B cell (primary cell): ENCODE results near the gene IDI2. TPM values are rescaled to one million over a fixed set of nuclear protein-coding genes. Genes with fewer than 3 reads are reported as not detected.

Source experiments
- ATAC-seq: fragments of 200-7000 bp; cut with Tn5 transposase; one replicate; pipeline ENCODE4 v1.10.0; 2021; ENCODE audit warnings: low read depth, mild to moderate bottlenecking, moderate number of reproducible peaks, moderate library complexity
- CTCF ChIA-PET: fragments of 350-600 bp; sonication (Branson Sonifier 250); formaldehyde crosslinking; loops from one replicate; lab custom pipeline; 2021; ENCODE audit warnings: antibody characterized with exemption, inconsistent platforms; lab: Charles Lee
- POLR2A ChIA-PET: fragments of 350-600 bp; sonication (Branson Sonifier 250); formaldehyde crosslinking; loops from one replicate; lab custom pipeline; 2021; ENCODE audit warnings: antibody characterized with exemption; lab: Charles Lee
- DNase-seq: peaks from one replicate; pipeline ENCODE4 v3.0.0; 2013
- H2AFZ ChIP-seq: 2 replicates; pipeline ENCODE4 v1.6.1; 2012; ENCODE audit warnings: mild to moderate bottlenecking, low read depth, low read length; ENCODE audit not compliant: insufficient read depth, poor library complexity, severe bottlenecking
- H3K27ac ChIP-seq, 2 donors: 1 replicate in 1 of 2; 2 replicates in 1 of 2; pipeline ENCODE4 v1.5.1; 2012 to 2013; ENCODE audit warnings: low read length in 2 of 2, mild to moderate bottlenecking in 2 of 2, moderate library complexity in 1 of 2
- H3K27me3 ChIP-seq, 4 experiments: fragments of 200-600 bp in 1 of 4; sonication (generic) in 1 of 4; replicated peaks in 1 of 4; 1 replicate in 2 of 4; 2 replicates in 2 of 4; pipeline versions ENCODE4 v1.6.1 to v1.7.0; 2013 to 2016; ENCODE audit warnings: low read length in 3 of 4, mild to moderate bottlenecking in 2 of 4, mixed read lengths in 1 of 4, moderate library complexity in 1 of 4; ENCODE audit not compliant: insufficient read depth in 4 of 4, control insufficient read depth in 3 of 4; ENCODE audit errors: control extremely low read depth in 1 of 4
- H3K36me3 ChIP-seq, 2 experiments: replicated peaks in 1 of 2; 1 replicate in 1 of 2; 2 replicates in 1 of 2; pipeline versions ENCODE4 v1.6.1 to v1.7.1; 2013; ENCODE audit warnings: low read length in 1 of 2; ENCODE audit not compliant: insufficient read depth in 2 of 2, control insufficient read depth in 1 of 2; ENCODE audit errors: control extremely low read depth in 1 of 2, extremely low read depth in 1 of 2
- H3K4me1 ChIP-seq, 2 donors: fragments of 200-600 bp in 1 of 2; sonication (generic) in 1 of 2; 1 replicate in 1 of 2; 2 replicates in 1 of 2; pipeline versions ENCODE4 v1.5.1 to v1.6.1; 2013 to 2017; ENCODE audit warnings: low read length in 2 of 2; ENCODE audit not compliant: control insufficient read depth in 2 of 2, insufficient read depth in 2 of 2
- H3K4me2 ChIP-seq: replicated peaks from 2 replicates; pipeline ENCODE3; 2012; ENCODE audit warnings: mild to moderate bottlenecking, low read depth, low read length; ENCODE audit not compliant: poor library complexity, severe bottlenecking
- H3K4me3 ChIP-seq, 5 experiments: fragments of 200-600 bp in 1 of 5; sonication (generic) in 1 of 5; 1 replicate in 3 of 5; 2 replicates in 2 of 5; pipeline versions ENCODE4 v1.5.1 to v1.7.0; 2011 to 2016; ENCODE audit warnings: low read length in 4 of 5, mild to moderate bottlenecking in 4 of 5, low read depth in 2 of 5, control low read depth in 1 of 5, moderate library complexity in 1 of 5; ENCODE audit not compliant: insufficient read depth in 1 of 5; ENCODE audit errors: control extremely low read depth in 1 of 5, extremely low read depth in 1 of 5
- H3K79me2 ChIP-seq: fragments of 200-600 bp; sonication (generic); one replicate; pipeline ENCODE4 v1.6.0; 2016; ENCODE audit warnings: low read length; ENCODE audit not compliant: control insufficient read depth, insufficient read depth
- H3K9ac ChIP-seq: fragments of 200-600 bp; sonication (generic); 2 replicates; pipeline ENCODE4 v1.6.1; 2017; ENCODE audit warnings: mild to moderate bottlenecking, low read length, moderate library complexity
- H3K9me3 ChIP-seq, 3 donors: one replicate each; pipeline versions ENCODE4 v1.6.1 to v1.7.1; 2013; ENCODE audit warnings: low read length in 2 of 3; ENCODE audit not compliant: control insufficient read depth in 2 of 3, insufficient read depth in 1 of 3; ENCODE audit errors: control extremely low read depth in 1 of 3
- H4K20me1 ChIP-seq: 2 replicates; pipeline ENCODE4 v1.6.0; 2012; ENCODE audit warnings: mild to moderate bottlenecking, low read length; ENCODE audit not compliant: insufficient read depth, control insufficient read depth, poor library complexity, severe bottlenecking
- H3K27ac Mint-ChIP-seq: one replicate; pipeline ENCODE4 v1.8.0; 2021; ENCODE audit warnings: mixed read lengths
- H3K27me3 Mint-ChIP-seq: one replicate; pipeline ENCODE4 v1.8.0; 2021; ENCODE audit warnings: mixed read lengths
- H3K4me1 Mint-ChIP-seq: one replicate; pipeline ENCODE4 v1.8.0; 2021; ENCODE audit warnings: mixed read lengths
- H3K4me3 Mint-ChIP-seq: one replicate; pipeline ENCODE4 v1.8.0; 2021; ENCODE audit warnings: mixed read lengths
- H3K9me3 Mint-ChIP-seq: one replicate; pipeline ENCODE4 v1.8.0; 2022; ENCODE audit warnings: mixed read lengths; ENCODE audit not compliant: insufficient read depth
- EZH2 ChIP-seq: IDR thresholded peaks from 2 replicates; pipeline ENCODE4 v1.6.1; 2012; ENCODE audit warnings: borderline replicate concordance, low read depth, mild to moderate bottlenecking, moderate library complexity, low read length; ENCODE audit not compliant: insufficient read depth, poor library complexity, severe bottlenecking
- WGBS: methylation state at CpG from one replicate; pipeline ENCODE4 v1.1.5; 2013; ENCODE audit warnings: missing lambda C conversion rate; ENCODE audit not compliant: insufficient coverage; 5-methylcytosine and 5-hydroxymethylcytosine counted together
- intact Hi-C: fragments of 100-400 bp; cut with micrococcal nuclease; formaldehyde crosslinking; loops from one replicate; pipeline ENCODE4 v1.10.0; 2022
- polyA plus RNA-seq: library from polyadenylated mRNA; depleted of rRNA; stranded (reverse); fragments of >200 nt; gene quantifications from 2 replicates; pipeline ENCODE4 v1.2.3, GENCODE V29; 2012
- total RNA-seq, 2 donors: library from RNA; stranded (reverse); fragments of 120-200 nt in 1 of 2; gene quantifications; 1 replicate in 1 of 2; 2 replicates in 1 of 2; pipeline versions ENCODE4 v1.2.3 to v1.2.4, GENCODE V29; 2013 to 2022
- TF ChIP-seq, protein P1 (sequence below): fragments of 200-600 bp; IDR thresholded peaks from one replicate; pipeline ENCODE4 v1.8.0; 2022; ENCODE audit warnings: antibody characterized with exemption, mild to moderate bottlenecking

The IDI2 gene
- total and polyA plus RNA-seq, 2 donors (not counting 1 experiment from before 2014, with no cell fraction given) = not detected

DNA sequence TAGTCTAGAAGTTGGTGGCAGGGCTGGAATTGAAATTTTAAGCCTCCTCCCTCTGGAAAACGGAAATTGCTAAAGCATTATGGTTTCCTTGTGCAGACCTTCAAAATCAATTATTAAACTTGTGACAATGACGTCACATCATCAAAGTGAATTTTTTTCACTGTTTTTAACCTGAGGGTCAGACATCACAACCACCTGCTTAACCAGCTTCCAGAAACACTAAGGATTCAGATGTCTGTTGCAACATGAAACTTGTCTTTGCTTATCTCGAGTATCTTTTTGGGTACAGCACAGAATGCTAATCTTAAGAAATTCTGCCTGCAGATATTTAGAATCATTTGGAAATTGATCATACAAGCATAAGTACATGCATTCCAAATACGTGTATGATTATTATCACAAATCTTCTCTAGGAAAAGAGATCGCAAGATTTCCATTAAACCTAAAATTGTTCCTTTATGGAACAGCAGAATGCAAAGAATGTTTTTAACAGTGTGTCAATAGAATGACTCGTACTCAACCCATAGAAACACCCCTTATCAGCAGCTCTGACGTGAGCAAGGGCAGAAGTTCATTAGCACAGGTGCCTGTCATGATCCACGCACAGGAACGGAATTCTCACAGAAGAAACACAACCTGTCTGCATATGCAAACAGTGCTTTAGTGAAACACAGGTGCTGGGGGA, 41.5 kb downstream of the IDI2 start:
- no peak overlapping the region for H3K9ac ChIP-seq
- peaks cover 2 to 20% (median 18%) of the 10 kb centered on the region in 3 donors for H3K9me3 ChIP-seq
- H3K4me1 Mint-ChIP-seq = peaks cover 17% of the 10 kb centered on the region

DNA sequence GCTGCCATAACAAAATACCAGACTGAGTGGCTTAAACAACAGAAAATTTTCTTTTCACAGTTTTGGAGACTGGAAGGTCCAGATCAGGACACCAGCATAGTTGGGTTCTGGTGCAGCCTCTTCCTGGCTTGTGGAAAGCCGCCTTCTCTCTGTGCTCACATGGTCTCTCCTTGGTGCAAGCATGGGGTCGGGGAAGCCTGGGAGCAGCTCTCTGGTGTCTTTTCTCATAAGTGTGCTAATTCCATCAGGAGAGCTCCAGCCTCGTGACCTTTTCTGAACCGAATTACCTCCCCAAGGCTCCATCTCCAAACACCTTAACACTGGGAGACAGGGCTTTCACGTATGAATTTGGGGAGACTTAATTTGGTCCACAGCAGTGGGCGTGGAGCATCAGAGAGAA, 42.3 kb downstream of the IDI2 start:
- H3K9me3 Mint-ChIP-seq = peaks cover 12% of the 10 kb centered on the region
- Histone ChIP-seq H4K20me1 (peaks cover under 1% of the 10 kb centered on the region), H3K4me1 (peaks cover 10 to 14% of the 10 kb centered on the region in 2 donors), H3K36me3 (no peaks in the 10 kb centered on the region), H3K27me3 (no peaks in the 10 kb centered on the region), H3K9me3 (peaks cover 7 to 26% (median 22%) of the 10 kb centered on the region in 3 donors), H3K4me3 (no peak overlapping the region), H2AFZ (no peak overlapping the region), H3K79me2 (peaks cover 10% of the 10 kb centered on the region), H3K4me2 (no peak overlapping the region), H3K27ac (no peak overlapping the region), H3K9ac (no peak overlapping the region)
- peaks cover 12% of the 10 kb centered on the region for H3K4me1 Mint-ChIP-seq
- WGBS = 100% methylated on average over 1 of the region's 6 CpGs
- intact Hi-C loops = no loop called here
- CTCF ChIA-PET = no interaction called here
- DNase-seq = no peak
- no peak for ATAC-seq
- POLR2A ChIA-PET = no interaction called here
- no peak overlapping the region for H3K4me3 Mint-ChIP-seq
- TF ChIP-seq EZH2 = no peak
- TF ChIP-seq, protein P1, sequence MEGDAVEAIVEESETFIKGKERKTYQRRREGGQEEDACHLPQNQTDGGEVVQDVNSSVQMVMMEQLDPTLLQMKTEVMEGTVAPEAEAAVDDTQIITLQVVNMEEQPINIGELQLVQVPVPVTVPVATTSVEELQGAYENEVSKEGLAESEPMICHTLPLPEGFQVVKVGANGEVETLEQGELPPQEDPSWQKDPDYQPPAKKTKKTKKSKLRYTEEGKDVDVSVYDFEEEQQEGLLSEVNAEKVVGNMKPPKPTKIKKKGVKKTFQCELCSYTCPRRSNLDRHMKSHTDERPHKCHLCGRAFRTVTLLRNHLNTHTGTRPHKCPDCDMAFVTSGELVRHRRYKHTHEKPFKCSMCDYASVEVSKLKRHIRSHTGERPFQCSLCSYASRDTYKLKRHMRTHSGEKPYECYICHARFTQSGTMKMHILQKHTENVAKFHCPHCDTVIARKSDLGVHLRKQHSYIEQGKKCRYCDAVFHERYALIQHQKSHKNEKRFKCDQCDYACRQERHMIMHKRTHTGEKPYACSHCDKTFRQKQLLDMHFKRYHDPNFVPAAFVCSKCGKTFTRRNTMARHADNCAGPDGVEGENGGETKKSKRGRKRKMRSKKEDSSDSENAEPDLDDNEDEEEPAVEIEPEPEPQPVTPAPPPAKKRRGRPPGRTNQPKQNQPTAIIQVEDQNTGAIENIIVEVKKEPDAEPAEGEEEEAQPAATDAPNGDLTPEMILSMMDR = no peak
- no peaks in the 10 kb centered on the region for H3K27me3 Mint-ChIP-seq
- no peak overlapping the region for H3K27ac Mint-ChIP-seq

More for the DNA sequence above, 41.5 kb downstream of the IDI2 start:
- peaks cover 17% of the 10 kb centered on the region for H3K79me2 ChIP-seq
- peaks cover 8% of the 10 kb centered on the region for H4K20me1 ChIP-seq
- H3K27me3 Mint-ChIP-seq = no peaks in the 10 kb centered on the region
- intact Hi-C loops = no loop called here
- no peak overlapping the region for H2AFZ ChIP-seq
- no peaks in the 10 kb centered on the region for H3K27me3 ChIP-seq
- ChIA-PET CTCF (no interaction called here), POLR2A (no interaction called here)
- no peak overlapping the region for H3K4me3 Mint-ChIP-seq
- DNase-seq (no peak), ATAC-seq (no peak)
- no peak overlapping the region for H3K27ac Mint-ChIP-seq
- WGBS = 96% methylated on average over 4 of the region's 9 CpGs
- no peak overlapping the region for H3K4me3 ChIP-seq
- H3K9me3 Mint-ChIP-seq = peaks cover 6% of the 10 kb centered on the region
- no peaks in the 10 kb centered on the region for H3K36me3 ChIP-seq
- TF ChIP-seq, protein P1 = no peak
- no peak for TF ChIP-seq EZH2
- H3K4me1 ChIP-seq = peaks cover 14 to 19% of the 10 kb centered on the region in 2 donors
- no peak overlapping the region for H3K4me2 ChIP-seq
- no peak overlapping the region for H3K27ac ChIP-seq
